GM19099 (cell line): Measurements from ENCODE around the gene PLCH2.

Experiments
- POLR2A ChIP-seq: IDR thresholded peaks from 3 replicates; pipeline ENCODE4 v1.6.1; 2011; ENCODE audit warnings: low read depth; ENCODE audit not compliant: insufficient read length; ENCODE audit errors: extremely low read depth

PLCH2 gene

GRCh38 chr1:2519029-2519685, 43.1 kb downstream of the PLCH2 start:
- no peak for TF ChIP-seq POLR2A

GRCh38 chr1:2519729-2520128, 43.6 kb downstream of the PLCH2 start:
- no peak for TF ChIP-seq POLR2A

- no peak for TF ChIP-seq POLR2A
These were observed 44.1 kb downstream of the PLCH2 start for GRCh38 chr1:2520206-2520605.

GRCh38 chr1:2520806-2521205, 44.7 kb downstream of the PLCH2 start:
- TF ChIP-seq POLR2A, result no peak

- no peak for TF ChIP-seq POLR2A
These were observed 46.1 kb downstream of the PLCH2 start for GRCh38 chr1:2522230-2522629.

- no peak for TF ChIP-seq POLR2A
These were observed 47.3 kb downstream of the PLCH2 start for GRCh38 chr1:2523191-2523890.

- TF ChIP-seq POLR2A, result no peak
These were observed 48.0 kb downstream of the PLCH2 start for GRCh38 chr1:2523891-2524609.

GRCh38 chr1:2525572-2525919, 49.5 kb downstream of the PLCH2 start:
- no peak for TF ChIP-seq POLR2A

- peak; percentile 86 for TF ChIP-seq POLR2A
These were observed 50.1 kb downstream of the PLCH2 start, which contains the start of gene PANK4 for GRCh38 chr1:2525920-2526823. PANK4 (minus strand) TSS chr1:2526596; CDS start chr1:2526587, 9 bp downstream.

- TF ChIP-seq POLR2A, result no peak
These were observed 50.9 kb downstream of the PLCH2 start for GRCh38 chr1:2526824-2527555.

- TF ChIP-seq POLR2A, result no peak
These were observed 51.4 kb downstream of the PLCH2 start for GRCh38 chr1:2527556-2527860.

GRCh38 chr1:2528016-2528415, 51.9 kb downstream of the PLCH2 start:
- TF ChIP-seq POLR2A, result no peak

- TF ChIP-seq POLR2A, result no peak
These were observed 52.5 kb downstream of the PLCH2 start for GRCh38 chr1:2528611-2528965.

- TF ChIP-seq POLR2A, result no peak
These were observed 53.1 kb downstream of the PLCH2 start for GRCh38 chr1:2528966-2529783.
